Mucosa of descending colon (tissue), 3 donors: ENCODE results near the gene ALDOC. TPM values are rescaled to one million over a fixed set of nuclear protein-coding genes. Genes with fewer than 3 reads are reported as not detected.
A peak's percentile ranks its signal among the peaks of the same experiment; 100 is the strongest.

ENCODE experiments used
- ATAC-seq: fragments of 200-7000 bp; cut with Tn5 transposase; one replicate; pipeline ENCODE4 v1.9.1; 2020; ENCODE audit warnings: mild to moderate bottlenecking, moderate library complexity
- DNase-seq, 3 donors: peaks; one replicate each; pipeline ENCODE4 v3.0.0-alpha.2; 2020
- H3K36me3 ChIP-seq: fragments of 200-600 bp; one replicate; pipeline ENCODE4 v1.8.0; 2021; ENCODE audit warnings: low read depth, mild to moderate bottlenecking
- H3K4me1 ChIP-seq: fragments of 200-600 bp; one replicate; pipeline ENCODE4 v1.8.0; 2021; ENCODE audit warnings: low read depth, mild to moderate bottlenecking
- H3K4me3 ChIP-seq: fragments of 200-600 bp; one replicate; pipeline ENCODE4 v1.8.0; 2021; ENCODE audit warnings: mild to moderate bottlenecking
- H3K9me3 ChIP-seq: fragments of 200-600 bp; one replicate; pipeline ENCODE4 v1.8.0; 2021; ENCODE audit warnings: mild to moderate bottlenecking
- CTCF ChIP-seq: fragments of 200-600 bp; IDR thresholded peaks from one replicate; pipeline ENCODE4 v1.8.0; 2022; ENCODE audit warnings: antibody characterized with exemption, mild to moderate bottlenecking
- intact Hi-C, 2 donors: fragments of 100-400 bp; cut with DNase I in 1 of 2; cut with micrococcal nuclease in 1 of 2; formaldehyde crosslinking; loops; one replicate each; pipeline versions ENCODE4 v1.11.0 to v1.11.1; 2022; cut with DNase I, micrococcal nuclease
- total RNA-seq, 3 donors: library from RNA; stranded (reverse); fragmentation: NEBNext Ultra II Directional in 2 of 3; extraction: Animal tissue kit (Norgen Biotek cat#: 25700) in 2 of 3; gene quantifications; one replicate each; pipeline versions ENCODE4 v1.2.1 to v1.2.4, GENCODE V29; 2021 to 2023
- donor health status: DM: no; HTN: no; CAD: no; lungs with moderate emphysema.
- donor health status: DM: no; HTN: no; CAD: no.
- donor health status: DM: no; HTN: yes; CAD: no.

The ALDOC gene
- total RNA-seq, 3 donors from 2014 or later, result 15.3 to 25.4 (median 19.7) TPM

DNA sequence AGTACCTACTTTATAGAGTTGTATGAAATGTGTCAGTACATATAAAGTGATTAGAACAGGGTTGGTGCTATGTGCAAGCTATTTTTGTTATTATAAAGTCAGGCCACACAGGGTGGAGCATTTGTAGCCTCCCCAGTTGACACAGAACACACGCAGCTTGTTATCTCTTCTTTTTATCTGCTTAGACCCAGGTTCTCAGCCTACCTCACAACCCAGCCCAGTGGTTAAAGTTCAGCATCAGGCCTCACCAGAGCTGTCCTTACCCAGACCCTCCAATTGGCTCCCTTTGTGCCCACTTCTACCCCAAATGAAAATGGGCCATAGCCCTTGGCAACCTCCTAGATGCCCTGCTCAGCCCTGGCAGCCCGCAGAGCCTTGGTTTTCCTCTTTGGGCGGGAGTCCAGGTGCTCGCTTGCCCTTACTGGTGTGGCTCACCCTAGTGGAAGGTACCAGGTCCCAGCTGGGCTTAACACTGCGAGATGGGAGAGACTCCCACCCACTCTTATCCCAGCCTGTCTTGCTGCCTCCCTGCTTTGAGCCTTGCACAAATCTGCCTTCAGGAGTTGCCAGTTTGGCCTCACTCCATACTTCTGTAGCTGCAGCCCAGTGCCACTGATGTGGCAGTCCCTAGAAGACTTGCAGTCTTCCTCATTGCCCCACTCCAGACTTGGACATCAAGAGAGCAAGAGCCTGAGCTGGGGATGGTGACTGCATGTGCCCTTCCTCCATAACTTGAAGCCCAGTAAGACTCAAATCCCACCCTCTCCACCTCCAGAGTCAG lies 4.2 kb downstream of the ALDOC start:
- intact Hi-C loops, result no loop called here
- Histone ChIP-seq H3K4me1 (peaks cover 25% of the 10 kb centered on the region), H3K36me3 (no peaks in the 10 kb centered on the region), H3K4me3 (no peak overlapping the region), H3K9me3 (no peaks in the 10 kb centered on the region)
- ATAC-seq (peak; percentile 16), DNase-seq (peak in 2 of 3 donors; percentile 29 to 44)
- TF ChIP-seq CTCF, result no peak

- intact Hi-C loops, result no loop called here
- ATAC-seq, result peak; percentile 97
- no peaks in the 10 kb centered on the region for H3K9me3 ChIP-seq
- H3K4me1 ChIP-seq, result peaks cover 25% of the 10 kb centered on the region
- H3K4me3 ChIP-seq, result peak within 1 kb of the TSS; percentile 96
- no peak for TF ChIP-seq CTCF
- H3K36me3 ChIP-seq, result no peaks in the 10 kb centered on the region
- peak; percentile 95 to 98 (median 96) for DNase-seq
These were observed 5.2 kb downstream of the ALDOC start, which contains the start of gene PIGS for GRCh38 chr17:28571361-28572122. TSS of gene PIGS (minus strand) at chr17:28571524. CDS start at chr17:28571496, 28 bp downstream.

DNA sequence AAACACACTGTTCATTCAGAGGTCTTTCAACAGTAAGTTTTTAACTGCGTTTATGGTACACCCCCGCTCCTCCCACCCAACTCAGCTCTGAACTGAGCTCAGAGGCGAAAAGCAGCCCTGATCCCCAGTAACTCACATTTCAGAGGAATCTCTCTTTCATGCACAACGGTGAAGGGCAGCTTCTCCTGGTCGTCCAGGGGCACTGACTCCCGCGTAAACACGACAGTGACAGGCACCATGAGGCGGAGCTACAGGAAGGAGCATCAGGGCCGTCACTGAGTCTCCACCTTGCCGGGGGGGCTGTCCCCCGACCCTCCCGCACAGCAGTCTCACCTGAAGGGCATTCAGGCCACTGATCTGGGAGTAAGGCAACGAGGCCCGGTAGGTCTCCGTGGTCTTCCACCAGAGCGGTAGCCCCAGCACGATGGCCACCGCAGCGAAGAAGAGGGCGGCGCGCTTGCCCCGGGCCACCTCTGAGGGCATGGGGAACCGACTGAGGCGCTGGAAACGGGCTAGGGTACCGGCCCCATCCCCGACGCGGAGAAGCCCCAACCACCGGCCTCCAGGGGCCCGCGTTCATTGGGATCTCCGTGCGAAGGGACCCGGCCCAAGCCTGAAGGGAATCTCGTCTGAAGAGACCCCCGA lies 5.9 kb downstream of the ALDOC start:
- ATAC-seq (peak; percentile 64), DNase-seq (peak; percentile 62 to 75 (median 62))
- peaks cover 23% of the 10 kb centered on the region for H3K4me1 ChIP-seq

GRCh38 chr17:28569446-28569845 lies 7.2 kb downstream of the ALDOC start:
- Histone ChIP-seq H3K4me1 (peaks cover 22% of the 10 kb centered on the region), H3K4me3 (no peak overlapping the region), H3K36me3 (no peaks in the 10 kb centered on the region), H3K9me3 (no peaks in the 10 kb centered on the region)
- DNase-seq (no peak), ATAC-seq (no peak)
- no peak for TF ChIP-seq CTCF
- intact Hi-C loops, result no loop called here

More for the DNA sequence above, 5.9 kb downstream of the ALDOC start:
- H3K9me3 ChIP-seq, result no peaks in the 10 kb centered on the region
- intact Hi-C loops, result no loop called here
- no peak for TF ChIP-seq CTCF
- H3K4me3 ChIP-seq, result peak overlapping the region; percentile 96
- H3K36me3 ChIP-seq, result no peaks in the 10 kb centered on the region

DNA sequence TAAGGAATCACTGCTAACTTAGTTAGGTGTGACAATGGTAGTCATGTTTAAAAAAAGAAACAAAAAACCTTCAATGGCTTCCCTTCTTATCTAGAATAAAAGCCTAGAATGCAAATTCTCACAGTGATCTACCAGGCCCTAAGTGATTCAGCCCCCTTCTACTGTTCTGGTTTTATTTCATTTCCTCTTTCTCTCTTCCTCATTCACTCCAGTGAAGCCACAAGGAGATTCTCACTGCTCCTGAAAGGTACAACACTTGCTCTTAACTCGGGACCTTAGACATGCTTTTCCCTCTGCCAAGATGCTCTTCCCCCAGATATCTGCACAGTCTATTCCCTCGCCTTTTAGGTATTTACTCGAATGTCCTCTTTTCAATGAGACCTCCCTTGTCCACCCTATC lies 9.1 kb downstream of the ALDOC start:
- intact Hi-C loops, result no loop called here
- DNase-seq, result no peak
- no peak for ATAC-seq
- no peaks in the 10 kb centered on the region for H3K9me3 ChIP-seq
- H3K4me1 ChIP-seq, result peaks cover 19% of the 10 kb centered on the region
- peaks cover 4% of the 10 kb centered on the region for H3K36me3 ChIP-seq
- TF ChIP-seq CTCF, result no peak
- no peak overlapping the region for H3K4me3 ChIP-seq
